ENCODE measurements around the gene ZNF648. TPM values are rescaled to one million over a fixed set of nuclear protein-coding genes. Genes with fewer than 3 reads are reported as not detected.

ZNF648 gene
- total and polyA plus RNA-seq, 2 of the 4 experiments (the other 2 are of a cell fraction) = not detected

GRCh38 chr1:182054698-182055326 lies 6.7 kb downstream of the ZNF648 start:
- H3K9me3 ChIP-seq (ENCODE audit: control insufficient read depth, insufficient read depth, low read length) = peaks cover 4% of the 10 kb centered on the region
- H4K8ac ChIP-seq (ENCODE audit: low read depth in 2 of 2, low read length in 2 of 2) = no peak overlapping the region
- no peak overlapping the region for H4K91ac ChIP-seq (ENCODE audit: insufficient read depth, low read depth, low read length)
- no TSS peak for BruUV-seq (replicated peaks)
- H4K20me1 ChIP-seq (ENCODE audit: insufficient read depth, low read length) = no peaks in the 10 kb centered on the region
- ChIA-PET CTCF (no interaction called here), POLR2A (ENCODE audit: unreplicated experiment) (no interaction called here)
- H3K27ac ChIP-seq (ENCODE audit: insufficient read depth, low read length) = no peak overlapping the region
- DNase-seq = no peak
- H3K36me3 ChIP-seq (ENCODE audit: control insufficient read depth, insufficient read depth, low read length) = no peaks in the 10 kb centered on the region
- H4K5ac ChIP-seq (ENCODE audit: low read depth, low read length) = no peak overlapping the region
- H3K9me1 ChIP-seq (ENCODE audit: insufficient read depth, low read length) = no peaks in the 10 kb centered on the region
- no peak overlapping the region for H3K14ac ChIP-seq (replicated peaks; ENCODE audit: low read depth, low read length)
- no peak overlapping the region for H2AK9ac ChIP-seq (replicated peaks; ENCODE audit: low read depth, low read length, poor library complexity)
- intact Hi-C loops (cut with micrococcal nuclease) (no loop called here), dilution Hi-C loops (cut with HindIII; ENCODE audit: low sequenced_read_pairs, unreplicated experiment) (no loop called here), in situ Hi-C loops (cut with MboI; ENCODE audit: low sequenced_read_pairs) (loop anchor here (25.0 kb wide), 1 partner anchor 843 kb away; no protein-coding TSS in a partner anchor)
- no peak overlapping the region for H3K23ac ChIP-seq (ENCODE audit: low read depth, low read length)
- H3K4me3 ChIP-seq (ENCODE audit: insufficient read depth, low read depth, low read length) = no peak overlapping the region
- H3K4ac ChIP-seq (ENCODE audit: low read depth, low read length) = no peak overlapping the region
- no peak overlapping the region for H2BK15ac ChIP-seq (ENCODE audit: low read depth, low read length)
- no peak overlapping the region for H2AFZ ChIP-seq (replicated peaks; ENCODE audit: low read length, poor library complexity)
- TF ChIP-seq, protein P1, sequence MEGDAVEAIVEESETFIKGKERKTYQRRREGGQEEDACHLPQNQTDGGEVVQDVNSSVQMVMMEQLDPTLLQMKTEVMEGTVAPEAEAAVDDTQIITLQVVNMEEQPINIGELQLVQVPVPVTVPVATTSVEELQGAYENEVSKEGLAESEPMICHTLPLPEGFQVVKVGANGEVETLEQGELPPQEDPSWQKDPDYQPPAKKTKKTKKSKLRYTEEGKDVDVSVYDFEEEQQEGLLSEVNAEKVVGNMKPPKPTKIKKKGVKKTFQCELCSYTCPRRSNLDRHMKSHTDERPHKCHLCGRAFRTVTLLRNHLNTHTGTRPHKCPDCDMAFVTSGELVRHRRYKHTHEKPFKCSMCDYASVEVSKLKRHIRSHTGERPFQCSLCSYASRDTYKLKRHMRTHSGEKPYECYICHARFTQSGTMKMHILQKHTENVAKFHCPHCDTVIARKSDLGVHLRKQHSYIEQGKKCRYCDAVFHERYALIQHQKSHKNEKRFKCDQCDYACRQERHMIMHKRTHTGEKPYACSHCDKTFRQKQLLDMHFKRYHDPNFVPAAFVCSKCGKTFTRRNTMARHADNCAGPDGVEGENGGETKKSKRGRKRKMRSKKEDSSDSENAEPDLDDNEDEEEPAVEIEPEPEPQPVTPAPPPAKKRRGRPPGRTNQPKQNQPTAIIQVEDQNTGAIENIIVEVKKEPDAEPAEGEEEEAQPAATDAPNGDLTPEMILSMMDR (conservative IDR thresholded peaks at IDR 0.05; ENCODE audit: low read depth, low read length) = peak; percentile 12; the same call in 1 of the 2 replicates
- TF ChIP-seq RCOR1 (IDR thresholded peaks at IDR 0.05; ENCODE audit: insufficient replicate concordance, low read length) (no peak), RFX5 (IDR thresholded peaks at IDR 0.05; ENCODE audit: low read depth, low read length) (no peak), MAFK (IDR thresholded peaks at IDR 0.05; ENCODE audit: low read depth, low read length) (no peak), BHLHE40 (IDR thresholded peaks at IDR 0.05; ENCODE audit: low read depth, low read length) (no peak)
- H2AK5ac ChIP-seq (ENCODE audit: low read depth, low read length) = no peak overlapping the region
- ATAC-seq (ENCODE audit: low read depth) = no peak
- H2BK120ac ChIP-seq (ENCODE audit: low read depth, low read length) = no peak overlapping the region
- WGBS, 2 experiments (ENCODE audit: extremely low coverage in 2 of 2, insufficient read length in 1 of 2) = no CpG with 5 or more reads among the region's 4 CpGs
- no peaks in the 10 kb centered on the region for H3K27me3 ChIP-seq (ENCODE audit: control insufficient read depth, insufficient read depth, low read length)
- H3K56ac ChIP-seq (ENCODE audit: extremely low read depth, insufficient read depth, low read length) = no peak overlapping the region
- no peak overlapping the region for H3K9ac ChIP-seq (ENCODE audit: low read depth, low read length)
- H2BK5ac ChIP-seq (ENCODE audit: low read depth, low read length, poor library complexity, severe bottlenecking) = no peak overlapping the region
- H3K18ac ChIP-seq (ENCODE audit: low read depth, low read length) = no peak overlapping the region
- no peaks in the 10 kb centered on the region for H3K4me1 ChIP-seq (ENCODE audit: control insufficient read depth, insufficient read depth, low read length)
- H3K79me1 ChIP-seq (ENCODE audit: low read depth in 1 of 2, low read length in 2 of 2) = no peaks in the 10 kb centered on the region
- H2BK20ac ChIP-seq (ENCODE audit: low read depth, low read length) = no peak overlapping the region
- no peak overlapping the region for H3K4me2 ChIP-seq (ENCODE audit: low read depth, low read length)
